Suprapubic skin (tissue), 4 donors: Measurements from ENCODE around the gene CREB3L1.

Experiments used
- EP300 ChIP-seq: sonication (generic); formaldehyde crosslinking; IDR thresholded peaks from one replicate; pipeline ENCODE4 v1.6.1; 2017; ENCODE audit warnings: antibody characterized with exemption
- POLR2A ChIP-seq, 2 donors: fragments of 450-650 bp; IDR thresholded peaks; one replicate each; pipeline ENCODE4 v1.6.1; 2017; ENCODE audit warnings: antibody characterized with exemption in 2 of 2, mild to moderate bottlenecking in 2 of 2, moderate library complexity in 2 of 2
- POLR2AphosphoS5 ChIP-seq, 3 donors: sonication (generic); formaldehyde crosslinking; IDR thresholded peaks; one replicate each; pipeline ENCODE4 v1.6.1; 2017; ENCODE audit warnings: antibody characterized with exemption in 3 of 3

GRCh38 chr11:46270684-46271083 is 6.8 kb upstream of the CREB3L1 start:
- TF ChIP-seq POLR2A (IDR thresholded peaks at IDR 0.05) (no peak), POLR2AphosphoS5 (IDR thresholded peaks at IDR 0.05) (no peak), EP300 (no peak)
